Measurements from ENCODE around the gene PCDHGA3. TPM values are rescaled to one million over a fixed set of nuclear protein-coding genes. Genes with fewer than 3 reads are reported as not detected.
"Not testable (repeated sequence)": the region's sequence is repeated elsewhere in the genome, so short reads cannot be mapped to it uniquely, and the experiment has no call there.

PCDHGA3 gene
- total RNA-seq, 1 donor from 2014 or later: not detected

DNA sequence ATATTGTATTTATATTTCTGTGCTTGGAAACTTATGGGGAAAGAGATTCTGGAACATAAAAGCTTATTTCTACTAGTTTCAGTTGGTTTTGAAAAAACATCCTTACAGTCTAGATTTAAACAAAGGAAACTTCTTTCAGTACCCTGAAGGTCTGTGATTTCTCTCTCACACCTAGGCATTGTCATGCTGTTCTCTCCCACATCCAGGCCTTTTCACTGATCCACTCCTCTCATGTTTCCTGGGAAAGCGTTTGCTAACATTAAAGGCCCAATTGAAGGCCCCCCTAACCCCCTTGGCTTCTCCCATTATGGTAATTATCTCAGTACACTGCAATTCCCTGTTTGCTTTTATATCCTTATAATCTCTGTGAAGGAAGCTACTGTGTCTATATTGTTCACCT lies 856 bp upstream of the PCDHGA3 start:
- H3K4me3 Mint-ChIP-seq (ENCODE audit: unreplicated experiment): no peak overlapping the region
- H3K27ac Mint-ChIP-seq (ENCODE audit: unreplicated experiment): no peak overlapping the region
- H3K4me1 Mint-ChIP-seq (ENCODE audit: unreplicated experiment): no peaks in the 10 kb centered on the region
- no peaks in the 10 kb centered on the region for H3K27me3 Mint-ChIP-seq (ENCODE audit: unreplicated experiment)
- peaks cover 38% of the 10 kb centered on the region for H3K9me3 Mint-ChIP-seq (ENCODE audit: unreplicated experiment)
- DNase-seq (ENCODE audit: extremely low spot score, unreplicated experiment): no peak
- TF ChIP-seq, protein P1, sequence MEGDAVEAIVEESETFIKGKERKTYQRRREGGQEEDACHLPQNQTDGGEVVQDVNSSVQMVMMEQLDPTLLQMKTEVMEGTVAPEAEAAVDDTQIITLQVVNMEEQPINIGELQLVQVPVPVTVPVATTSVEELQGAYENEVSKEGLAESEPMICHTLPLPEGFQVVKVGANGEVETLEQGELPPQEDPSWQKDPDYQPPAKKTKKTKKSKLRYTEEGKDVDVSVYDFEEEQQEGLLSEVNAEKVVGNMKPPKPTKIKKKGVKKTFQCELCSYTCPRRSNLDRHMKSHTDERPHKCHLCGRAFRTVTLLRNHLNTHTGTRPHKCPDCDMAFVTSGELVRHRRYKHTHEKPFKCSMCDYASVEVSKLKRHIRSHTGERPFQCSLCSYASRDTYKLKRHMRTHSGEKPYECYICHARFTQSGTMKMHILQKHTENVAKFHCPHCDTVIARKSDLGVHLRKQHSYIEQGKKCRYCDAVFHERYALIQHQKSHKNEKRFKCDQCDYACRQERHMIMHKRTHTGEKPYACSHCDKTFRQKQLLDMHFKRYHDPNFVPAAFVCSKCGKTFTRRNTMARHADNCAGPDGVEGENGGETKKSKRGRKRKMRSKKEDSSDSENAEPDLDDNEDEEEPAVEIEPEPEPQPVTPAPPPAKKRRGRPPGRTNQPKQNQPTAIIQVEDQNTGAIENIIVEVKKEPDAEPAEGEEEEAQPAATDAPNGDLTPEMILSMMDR (IDR thresholded peaks at IDR 0.05): no peak
- no peaks in the 10 kb centered on the region for H3K36me3 Mint-ChIP-seq (ENCODE audit: unreplicated experiment)

DNA sequence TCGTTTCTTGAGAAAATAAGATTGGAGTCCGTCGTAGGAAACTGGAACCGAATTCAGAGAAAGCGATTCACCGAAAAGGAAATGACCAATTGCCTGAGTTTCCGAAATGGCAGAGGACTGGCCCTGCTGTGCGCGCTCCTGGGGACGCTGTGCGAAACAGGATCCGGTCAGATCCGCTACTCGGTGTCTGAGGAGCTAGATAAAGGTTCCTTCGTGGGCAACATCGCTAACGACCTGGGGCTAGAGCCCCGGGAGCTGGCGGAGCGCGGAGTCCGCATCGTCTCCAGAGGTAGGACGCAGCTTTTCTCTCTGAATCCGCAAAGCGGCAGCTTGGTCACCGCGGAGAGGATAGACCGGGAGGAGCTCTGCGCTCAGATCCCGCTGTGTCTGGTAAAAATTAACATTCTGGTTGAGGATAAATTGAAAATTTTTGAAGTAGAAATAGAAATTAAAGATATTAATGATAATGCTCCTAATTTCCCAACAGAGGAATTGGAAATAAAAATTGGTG lies 379 bp downstream of the PCDHGA3 start:
- no peak overlapping the region for H3K4me3 Mint-ChIP-seq (ENCODE audit: unreplicated experiment)
- TF ChIP-seq, protein P1 (IDR thresholded peaks at IDR 0.05): no peak
- H3K36me3 Mint-ChIP-seq (ENCODE audit: unreplicated experiment): no peaks in the 10 kb centered on the region
- no peaks in the 10 kb centered on the region for H3K27me3 Mint-ChIP-seq (ENCODE audit: unreplicated experiment)
- no peak for DNase-seq (ENCODE audit: extremely low spot score, unreplicated experiment)
- no peak overlapping the region for H3K27ac Mint-ChIP-seq (ENCODE audit: unreplicated experiment)
- H3K9me3 Mint-ChIP-seq (ENCODE audit: unreplicated experiment): peaks cover 30% of the 10 kb centered on the region
- H3K4me1 Mint-ChIP-seq (ENCODE audit: unreplicated experiment): no peaks in the 10 kb centered on the region

DNA sequence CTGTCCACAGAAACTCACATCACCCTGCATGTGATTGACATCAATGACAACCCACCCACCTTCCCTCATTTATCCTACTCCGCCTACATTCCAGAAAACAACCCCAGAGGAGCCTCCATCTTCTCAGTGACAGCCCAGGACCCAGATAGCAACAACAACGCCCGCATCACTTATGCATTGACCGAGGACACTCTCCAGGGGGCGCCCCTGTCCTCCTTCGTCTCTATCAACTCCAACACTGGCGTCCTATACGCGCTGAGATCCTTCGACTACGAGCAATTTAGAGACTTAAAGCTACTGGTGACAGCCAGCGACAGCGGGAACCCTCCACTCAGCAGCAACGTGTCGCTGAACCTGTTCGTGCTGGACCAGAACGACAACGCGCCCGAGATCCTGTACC lies 1.7 kb downstream of the PCDHGA3 start:
- no peak for DNase-seq (ENCODE audit: extremely low spot score, unreplicated experiment)
- peaks cover 1% of the 10 kb centered on the region for H3K4me1 Mint-ChIP-seq (ENCODE audit: unreplicated experiment)
- H3K27me3 Mint-ChIP-seq (ENCODE audit: unreplicated experiment): no peaks in the 10 kb centered on the region
- TF ChIP-seq, protein P1 (IDR thresholded peaks at IDR 0.05): no peak
- peaks cover 1% of the 10 kb centered on the region for H3K36me3 Mint-ChIP-seq (ENCODE audit: unreplicated experiment)
- H3K27ac Mint-ChIP-seq (ENCODE audit: unreplicated experiment): no peak overlapping the region
- no peak overlapping the region for H3K4me3 Mint-ChIP-seq (ENCODE audit: unreplicated experiment)
- peaks cover 32% of the 10 kb centered on the region for H3K9me3 Mint-ChIP-seq (ENCODE audit: unreplicated experiment)

DNA sequence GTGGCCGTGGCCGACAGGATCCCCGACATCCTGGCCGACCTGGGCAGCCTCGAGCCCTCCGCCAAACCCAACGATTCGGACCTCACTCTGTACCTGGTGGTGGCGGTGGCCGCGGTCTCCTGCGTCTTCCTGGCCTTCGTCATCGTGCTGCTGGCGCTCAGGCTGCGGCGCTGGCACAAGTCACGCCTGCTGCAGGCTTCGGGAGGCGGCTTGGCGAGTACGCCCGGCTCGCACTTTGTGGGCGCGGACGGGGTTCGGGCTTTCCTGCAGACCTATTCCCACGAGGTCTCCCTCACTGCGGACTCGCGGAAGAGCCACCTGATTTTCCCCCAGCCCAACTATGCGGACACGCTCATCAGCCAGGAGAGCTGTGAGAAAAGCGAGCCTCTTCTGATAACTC lies 2.4 kb downstream of the PCDHGA3 start:
- H3K4me1 Mint-ChIP-seq (ENCODE audit: unreplicated experiment); H3K27ac Mint-ChIP-seq (ENCODE audit: unreplicated experiment); H3K36me3 Mint-ChIP-seq (ENCODE audit: unreplicated experiment); DNase-seq (ENCODE audit: extremely low spot score, unreplicated experiment); H3K27me3 Mint-ChIP-seq (ENCODE audit: unreplicated experiment); H3K4me3 Mint-ChIP-seq (ENCODE audit: unreplicated experiment): not testable (repeated sequence)
- peaks cover 31% of the 10 kb centered on the region for H3K9me3 Mint-ChIP-seq (ENCODE audit: unreplicated experiment)

DNA sequence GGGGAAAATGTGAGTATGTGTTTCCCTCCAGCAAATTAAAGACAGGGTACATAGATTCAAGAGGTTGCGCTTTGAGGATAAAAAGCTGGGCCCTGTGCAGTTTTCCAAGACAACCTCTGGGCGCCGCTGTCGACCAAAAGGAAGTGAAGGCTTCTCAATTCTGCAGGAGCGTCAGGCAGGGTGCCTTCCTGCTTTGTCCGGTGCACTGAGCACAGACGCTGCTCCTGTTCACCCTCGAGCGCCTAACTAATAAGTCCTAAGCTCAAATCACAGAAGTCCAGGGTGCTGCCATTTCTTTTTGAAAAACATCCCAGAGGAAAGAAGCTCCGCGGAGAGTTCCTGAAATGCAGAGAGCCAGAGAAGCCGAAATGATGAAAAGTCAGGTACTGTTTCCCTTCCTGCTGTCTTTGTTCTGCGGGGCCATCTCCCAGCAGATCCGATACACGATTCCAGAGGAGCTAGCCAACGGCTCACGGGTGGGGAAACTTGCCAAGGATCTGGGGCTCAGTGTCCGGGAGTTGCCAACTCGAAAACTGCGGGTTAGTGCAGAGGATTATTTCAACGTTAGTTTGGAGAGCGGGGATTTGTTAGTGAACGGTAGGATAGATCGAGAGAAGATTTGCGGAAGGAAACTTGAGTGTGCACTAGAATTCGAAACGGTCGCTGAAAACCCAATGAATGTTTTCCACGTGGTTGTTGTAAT lies 6.4 kb downstream of the PCDHGA3 start, which contains the start of gene PCDHGB1:
Gene PCDHGB1, plus strand, starts transcription at position 183 of the 703 bp plus-strand sequence. Its CDS starts 162 bp downstream, at position 345.
- Mint-ChIP-seq H3K27ac (ENCODE audit: unreplicated experiment) (no peak within 1 kb of the TSS), H3K9me3 (ENCODE audit: unreplicated experiment) (peaks cover 25% of the 10 kb centered on the region)

More for the DNA sequence above, 6.4 kb downstream of the PCDHGA3 start, which contains the start of gene PCDHGB1:
- H3K4me1 Mint-ChIP-seq (ENCODE audit: unreplicated experiment): peaks cover 1% of the 10 kb centered on the region
- DNase-seq (ENCODE audit: extremely low spot score, unreplicated experiment): no peak
- TF ChIP-seq, protein P1 (IDR thresholded peaks at IDR 0.05): peak; percentile 33
- H3K27me3 Mint-ChIP-seq (ENCODE audit: unreplicated experiment): no peaks in the 10 kb centered on the region
- peaks cover 1% of the 10 kb centered on the region for H3K36me3 Mint-ChIP-seq (ENCODE audit: unreplicated experiment)
- no peak within 1 kb of the TSS for H3K4me3 Mint-ChIP-seq (ENCODE audit: unreplicated experiment)

All from osteocyte (in vitro differentiated cells).